H1 (cell line): ENCODE data around the gene CCL7. TPM values are rescaled to one million over a fixed set of nuclear protein-coding genes. Genes with fewer than 3 reads are reported as not detected.

Experiments
- CTCF ChIA-PET: fragments of 300-600 bp; sonication (Branson Sonifier 250); formaldehyde crosslinking; loops from one replicate; lab custom pipeline; 2021; ENCODE audit not compliant: partially characterized antibody; lab: Charles Lee
- POLR2A ChIA-PET: fragments of 300-600 bp; sonication (Branson Sonifier 250); formaldehyde crosslinking; loops from one replicate; lab custom pipeline; 2021; ENCODE audit warnings: inconsistent platforms; ENCODE audit not compliant: partially characterized antibody; lab: Charles Lee
- DNase-seq, 2 experiments: peaks; one replicate each; pipeline versions ENCODE4 v3.0.0 to v3.0.0-alpha.2; 2010 to 2022; ENCODE audit warnings: low spot score in 2 of 2, low read depth in 1 of 2, mixed read lengths in 1 of 2
- FAIRE-seq: peaks from 2 replicates; lab custom pipeline; 2011; peaks lifted over from hg19 to GRCh38; lab: Jason Lieb, UNC
- H2AFZ ChIP-seq: 2 replicates; pipeline ENCODE4 v1.8.1; 2012; ENCODE audit warnings: low read length, inconsistent platforms
- H2AK5ac ChIP-seq: 2 replicates; pipeline ENCODE4 v1.6.1; 2013; ENCODE audit warnings: low read depth, low read length
- H2BK120ac ChIP-seq: replicated peaks from 2 replicates; pipeline ENCODE3; 2013; ENCODE audit warnings: low read depth, low read length, inconsistent platforms
- H2BK12ac ChIP-seq: 2 replicates; pipeline ENCODE4 v1.6.1; 2013; ENCODE audit warnings: low read depth, low read length
- H2BK15ac ChIP-seq: 2 replicates; pipeline ENCODE4 v1.6.1; 2013; ENCODE audit warnings: low read length
- H2BK20ac ChIP-seq: 2 replicates; pipeline ENCODE4 v1.6.1; 2013; ENCODE audit warnings: low read length
- H2BK5ac ChIP-seq: 2 replicates; pipeline ENCODE4 v1.6.1; 2013; ENCODE audit warnings: low read depth, low read length
- H3K14ac ChIP-seq: 2 replicates; pipeline ENCODE4 v1.6.1; 2013; ENCODE audit warnings: inconsistent platforms; ENCODE audit not compliant: insufficient read length
- H3K18ac ChIP-seq: 2 replicates; pipeline ENCODE4 v1.6.1; 2013; ENCODE audit warnings: low read length; ENCODE audit errors: extremely low read depth
- H3K23ac ChIP-seq: 2 replicates; pipeline ENCODE4 v1.6.1; 2013; ENCODE audit warnings: inconsistent platforms; ENCODE audit not compliant: insufficient read length
- H3K23me2 ChIP-seq: 2 replicates; pipeline ENCODE4 v1.6.1; 2013; ENCODE audit warnings: low read depth, low read length
- H3K27ac ChIP-seq: 2 replicates; pipeline ENCODE4 v1.6.1; 2011; ENCODE audit warnings: low read depth, low read length, inconsistent platforms
- H3K27me3 ChIP-seq, 4 experiments: replicated peaks in 1 of 4; 1 replicate in 1 of 4; 2 replicates in 3 of 4; pipeline versions ENCODE4 v1.6.1 to v1.8.1; 2011 to 2013; ENCODE audit warnings: low read length in 3 of 4, mild to moderate bottlenecking in 3 of 4, inconsistent platforms in 2 of 4, mixed read lengths in 2 of 4, moderate library complexity in 1 of 4; ENCODE audit not compliant: control insufficient read depth in 3 of 4, insufficient read depth in 3 of 4; ENCODE audit errors: extremely low read depth in 1 of 4
- H3K36me3 ChIP-seq, 4 experiments: 2 replicates each; pipeline versions ENCODE4 v1.6.1 to v1.8.1; 2011 to 2013; ENCODE audit warnings: mild to moderate bottlenecking in 4 of 4, low read length in 3 of 4, moderate library complexity in 2 of 4, control low read depth in 1 of 4, inconsistent platforms in 1 of 4; ENCODE audit not compliant: insufficient read depth in 4 of 4, control insufficient read depth in 2 of 4
- H3K4ac ChIP-seq: replicated peaks from 2 replicates; pipeline ENCODE3; 2013; ENCODE audit warnings: low read length, low read depth, mixed read lengths, inconsistent platforms; ENCODE audit not compliant: insufficient read length
- H3K4me1 ChIP-seq, 4 experiments: replicated peaks in 1 of 4; 1 replicate in 1 of 4; 2 replicates in 3 of 4; pipeline versions ENCODE4 v1.6.1 to v1.8.1; 2011 to 2013; ENCODE audit warnings: low read length in 3 of 4, inconsistent platforms in 2 of 4, mixed read lengths in 1 of 4; ENCODE audit not compliant: insufficient read depth in 4 of 4, control insufficient read depth in 3 of 4
- H3K4me2 ChIP-seq, 2 experiments: 2 replicates each; pipeline versions ENCODE4 v1.6.1 to v1.8.1; 2011 to 2013; ENCODE audit warnings: low read depth in 2 of 2, low read length in 2 of 2, control low read depth in 1 of 2, inconsistent platforms in 1 of 2, mild to moderate bottlenecking in 1 of 2; ENCODE audit not compliant: insufficient read depth in 1 of 2
- H3K4me3 ChIP-seq, 4 experiments: fragments of 200-600, 300-600 bp in 1 of 4; sonication (generic), shearing (Covaris generic), sonication (Bioruptor Twin) in 1 of 4; 2 replicates each; pipeline versions ENCODE4 v1.5.1 to v1.8.1; 2011 to 2016; ENCODE audit warnings: low read length in 4 of 4, low read depth in 3 of 4, control low read depth in 2 of 4, inconsistent platforms in 2 of 4, mild to moderate bottlenecking in 2 of 4, mixed read lengths in 1 of 4, moderate library complexity in 1 of 4; ENCODE audit not compliant: insufficient read depth in 2 of 4; ENCODE audit errors: extremely low read depth in 1 of 4
- H3K56ac ChIP-seq: replicated peaks from 2 replicates; pipeline ENCODE3; 2013; ENCODE audit warnings: low read depth, mild to moderate bottlenecking, mixed read lengths, low read length, inconsistent platforms; ENCODE audit not compliant: insufficient read length
- H3K79me1 ChIP-seq: 2 replicates; pipeline ENCODE4 v1.6.1; 2013; ENCODE audit warnings: low read depth, low read length, control low read depth
- H3K79me2 ChIP-seq, 2 experiments: 2 replicates each; pipeline versions ENCODE4 v1.6.1 to v1.8.1; 2012 to 2013; ENCODE audit warnings: low read length in 2 of 2, mild to moderate bottlenecking in 2 of 2, inconsistent platforms in 1 of 2; ENCODE audit not compliant: insufficient read depth in 2 of 2, control insufficient read depth in 1 of 2
- H3K9ac ChIP-seq, 4 experiments: replicated peaks in 1 of 4; 1 replicate in 1 of 4; 2 replicates in 3 of 4; pipeline versions ENCODE4 v1.6.1 to v1.8.1; 2011 to 2013; ENCODE audit warnings: low read depth in 3 of 4, low read length in 3 of 4, control low read depth in 2 of 4, mild to moderate bottlenecking in 2 of 4, moderate library complexity in 2 of 4, inconsistent platforms in 1 of 4; ENCODE audit errors: extremely low read depth in 1 of 4
- H3K9me3 ChIP-seq, 2 experiments: 2 replicates each; pipeline versions ENCODE4 v1.6.1 to v1.8.1; 2012 to 2013; ENCODE audit warnings: mild to moderate bottlenecking in 2 of 2, moderate library complexity in 2 of 2, control low read depth in 1 of 2, inconsistent platforms in 1 of 2, low read depth in 1 of 2, low read length in 1 of 2, mixed read lengths in 1 of 2; ENCODE audit not compliant: insufficient read depth in 2 of 2
- H4K20me1 ChIP-seq, 2 experiments: replicated peaks in 1 of 2; 2 replicates each; pipeline versions ENCODE3 to v1.8.1; 2011 to 2013; ENCODE audit warnings: inconsistent platforms in 2 of 2, low read length in 2 of 2, mild to moderate bottlenecking in 1 of 2; ENCODE audit not compliant: insufficient read depth in 2 of 2, control insufficient read depth in 1 of 2
- H4K5ac ChIP-seq: 2 replicates; pipeline ENCODE4 v1.6.1; 2013; ENCODE audit warnings: low read length, low read depth, mixed read lengths, inconsistent platforms; ENCODE audit not compliant: insufficient read length
- H4K8ac ChIP-seq: 2 replicates; pipeline ENCODE4 v1.8.0; 2013; ENCODE audit warnings: mild to moderate bottlenecking, moderate library complexity, low read length, inconsistent platforms; ENCODE audit not compliant: insufficient read depth; ENCODE audit errors: extremely low read depth
- H4K91ac ChIP-seq: replicated peaks from 2 replicates; pipeline ENCODE3; 2013; ENCODE audit warnings: low read length, mixed read lengths, inconsistent platforms; ENCODE audit not compliant: insufficient read length
- EZH2 ChIP-seq: fragments of 200-600 bp; sonication (generic); IDR thresholded peaks from 2 replicates; pipeline ENCODE4 v1.7.1; 2012; ENCODE audit warnings: low read depth, mild to moderate bottlenecking, moderate library complexity, low read length, inconsistent platforms; ENCODE audit not compliant: severe bottlenecking
- MAFK ChIP-seq: IDR thresholded peaks from 2 replicates; pipeline ENCODE4 v1.6.1; 2012; ENCODE audit warnings: low read depth, mild to moderate bottlenecking, improper control_type of control experiment, low read length
- SAP30 ChIP-seq: fragments of 300-600 bp; sonication (generic); IDR thresholded peaks from 2 replicates; pipeline ENCODE4 v1.7.1; 2012; ENCODE audit warnings: low read length, moderate library complexity, mild to moderate bottlenecking, inconsistent platforms; ENCODE audit not compliant: insufficient read depth, insufficient replicate concordance
- WGBS, 2 experiments: shearing (Covaris generic) in 1 of 2; methylation state at CpG; one replicate each; pipeline versions ENCODE4 v1.1.6 to v1.1.7; 2013 to 2015; ENCODE audit warnings: low lambda C conversion rate in 2 of 2, mixed read lengths in 2 of 2, inconsistent platforms in 1 of 2, low coverage in 1 of 2, missing lambda C conversion rate in 1 of 2; ENCODE audit not compliant: insufficient replicate concordance in 2 of 2, insufficient coverage in 1 of 2, insufficient read length in 1 of 2; ENCODE audit errors: extremely low coverage in 1 of 2, missing lambda C conversion rate in 1 of 2; 5-methylcytosine and 5-hydroxymethylcytosine counted together
- polyA plus RNA-seq, 7 experiments: library from polyadenylated mRNA; depleted of rRNA in 3 of 7; stranded (reverse) in 5 of 7; unstranded in 2 of 7; fragments of >200 nt in 5 of 7; fragments of 200-250 nt in 2 of 7; gene quantifications; 1 replicate in 5 of 7; 2 replicates in 1 of 7; 4 replicates in 1 of 7; pipeline versions ENCODE4 v1.2.1 to v1.2.3, GENCODE V29; 2011 to 2013; ENCODE audit warnings: missing spikeins in 2 of 7, mixed read lengths in 2 of 7
- total RNA-seq: library from RNA; stranded (reverse); fragmentation: NEBNext Ultra II Directional; extraction: Animal tissue kit (Norgen Biotek cat#: 25700); gene quantifications from 2 replicates; pipeline ENCODE4 v1.2.1, GENCODE V29; 2021

CCL7 gene
- total and polyA plus RNA-seq, 2 of the 8 experiments (the other 6 are each of a cell fraction or from before 2014, with no cell fraction given) = not detected

DNA sequence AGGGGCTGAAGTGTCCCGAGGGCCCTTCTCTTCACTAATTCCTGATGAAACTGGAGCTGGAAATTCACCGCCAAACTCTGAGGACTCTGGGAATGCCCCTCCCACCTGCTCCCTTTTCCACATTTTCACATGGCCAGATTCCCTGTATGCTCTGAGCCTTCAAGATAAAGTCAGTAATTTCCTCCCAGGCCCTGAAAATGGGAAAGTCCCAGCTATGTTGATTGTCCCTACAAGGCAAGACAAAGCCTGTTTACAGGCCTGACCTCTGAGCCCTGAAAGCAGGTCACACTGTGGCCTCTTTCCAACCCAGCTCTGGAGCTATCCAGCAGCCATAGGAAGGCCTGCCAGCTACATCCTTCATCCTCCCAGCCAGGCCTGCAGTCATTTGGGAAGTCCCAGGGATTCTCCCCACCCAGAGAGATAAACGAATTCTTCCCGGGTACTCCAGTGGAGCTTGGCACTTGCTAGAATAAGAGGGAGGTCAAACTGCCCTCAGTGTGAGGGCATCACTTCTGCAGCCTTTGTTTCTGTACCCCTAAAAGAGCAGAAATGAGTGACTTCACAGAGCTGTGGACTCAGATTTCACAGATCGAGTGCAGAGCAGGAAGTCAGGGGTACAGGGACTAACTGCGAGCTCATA is 34.5 kb upstream of the CCL7 start:
- POLR2A ChIA-PET = no interaction called here
- H2BK15ac ChIP-seq = no peak overlapping the region
- no peak overlapping the region for H3K4me3 ChIP-seq
- H3K9me3 ChIP-seq = no peaks in the 10 kb centered on the region
- no peak overlapping the region for H4K91ac ChIP-seq
- H2AK5ac ChIP-seq = no peak overlapping the region
- FAIRE-seq (no peak), DNase-seq (no peak)
- H3K23ac ChIP-seq = no peak overlapping the region
- no peak overlapping the region for H4K5ac ChIP-seq
- no peaks in the 10 kb centered on the region for H3K36me3 ChIP-seq
- no peak overlapping the region for H3K27ac ChIP-seq
- no peak overlapping the region for H3K14ac ChIP-seq
- no peak overlapping the region for H2BK120ac ChIP-seq
- H3K4ac ChIP-seq = no peak overlapping the region
- 87% methylated on average over 4 of the region's 6 CpGs; no CpG with 5 or more reads in 1 of the 2 experiments for WGBS, 2 experiments
- H3K79me2 ChIP-seq = no peaks in the 10 kb centered on the region
- no peak overlapping the region for H3K56ac ChIP-seq
- H2BK12ac ChIP-seq = no peak overlapping the region
- H3K4me2 ChIP-seq = no peak overlapping the region
- H2BK5ac ChIP-seq = no peak overlapping the region
- no peaks in the 10 kb centered on the region for H3K23me2 ChIP-seq
- H2BK20ac ChIP-seq = no peak overlapping the region
- CTCF ChIA-PET = interaction anchor here (0.8 to 3.1 kb wide), 5 partner anchors 21 to 523 kb away, joined by 3 to 22 read pairs (median 7); partner anchors contain the start of gene CCL2
- no peak overlapping the region for H3K9ac ChIP-seq
- H2AFZ ChIP-seq = peak overlapping the region; percentile 58
- H3K18ac ChIP-seq = no peak overlapping the region
- peaks cover 0 to 2% (median 0%) of the 10 kb centered on the region in 4 experiments; a peak in 1 of 7 replicates for H3K4me1 ChIP-seq
- H4K8ac ChIP-seq = no peak overlapping the region
- H4K20me1 ChIP-seq = no peaks in the 10 kb centered on the region
- H3K79me1 ChIP-seq = no peaks in the 10 kb centered on the region
- no peaks in the 10 kb centered on the region for H3K27me3 ChIP-seq
- TF ChIP-seq MAFK (no peak), EZH2 (no peak), SAP30 (no peak)
